NCI-H2029 treated with DMSO at 0.1 percent for 48 hours (cell line): ENCODE measurements around the gene ITM2C.

Experiments used
- DNase-seq: peaks from one replicate; lab custom pipeline; 2025; lab: John Stamatoyannopoulos, UW

ITM2C gene

DNA sequence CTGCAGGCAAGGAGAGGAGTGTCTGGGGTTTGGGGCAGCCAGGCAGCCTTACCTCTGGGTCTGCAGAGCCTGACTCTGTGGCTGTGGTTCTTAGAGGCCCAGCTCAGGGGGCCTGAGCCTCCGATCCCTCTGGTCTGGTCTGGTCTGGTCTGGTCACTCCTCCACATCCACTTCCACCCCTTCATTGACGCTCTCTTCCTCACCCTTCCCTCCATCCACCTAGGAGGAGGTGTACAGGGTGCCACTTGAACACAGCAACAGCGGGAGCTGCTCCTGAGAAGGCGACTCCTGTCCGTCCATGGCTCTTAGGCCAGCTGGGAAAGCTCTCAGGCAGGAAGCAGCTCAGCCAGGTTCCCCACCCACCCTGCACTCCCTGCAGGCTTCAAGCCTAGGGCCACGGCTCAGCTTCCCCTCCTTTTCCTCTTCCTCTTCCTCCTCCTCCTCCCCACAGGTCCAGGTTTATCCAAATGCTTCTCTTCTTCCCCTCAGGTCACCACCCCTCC lies 43.4 kb downstream of the ITM2C start:
- DNase-seq: no peak

DNA sequence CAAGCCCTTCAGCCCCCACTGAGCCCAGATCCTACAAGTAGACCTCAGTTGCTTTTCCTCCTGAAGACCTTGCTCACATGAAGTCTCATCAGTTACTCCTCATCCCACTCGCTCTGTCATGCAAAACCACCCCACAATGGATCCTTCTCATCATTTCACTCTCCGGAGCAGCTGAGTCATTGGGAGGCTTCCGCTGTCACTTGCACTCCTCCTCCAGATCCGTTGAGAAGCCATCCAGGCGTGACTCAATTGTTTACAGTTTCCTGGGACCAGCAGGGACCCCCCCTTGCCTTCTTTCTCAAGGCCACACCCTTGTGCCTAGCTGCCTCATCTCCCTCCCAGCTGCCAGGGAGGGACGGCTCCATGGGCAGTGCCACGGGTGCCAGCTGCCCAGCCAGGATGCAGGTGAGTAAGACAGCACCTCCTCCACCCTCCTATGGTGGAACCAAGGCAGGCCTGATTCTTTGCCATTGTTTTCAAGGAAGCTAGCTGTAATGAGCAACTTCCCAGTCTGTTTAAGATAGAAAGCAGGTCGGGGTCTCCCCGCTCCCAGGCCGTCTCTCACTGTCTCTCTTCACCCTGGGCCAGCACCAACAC lies 44.0 kb downstream of the ITM2C start:
- peak; percentile 33 for DNase-seq

DNA sequence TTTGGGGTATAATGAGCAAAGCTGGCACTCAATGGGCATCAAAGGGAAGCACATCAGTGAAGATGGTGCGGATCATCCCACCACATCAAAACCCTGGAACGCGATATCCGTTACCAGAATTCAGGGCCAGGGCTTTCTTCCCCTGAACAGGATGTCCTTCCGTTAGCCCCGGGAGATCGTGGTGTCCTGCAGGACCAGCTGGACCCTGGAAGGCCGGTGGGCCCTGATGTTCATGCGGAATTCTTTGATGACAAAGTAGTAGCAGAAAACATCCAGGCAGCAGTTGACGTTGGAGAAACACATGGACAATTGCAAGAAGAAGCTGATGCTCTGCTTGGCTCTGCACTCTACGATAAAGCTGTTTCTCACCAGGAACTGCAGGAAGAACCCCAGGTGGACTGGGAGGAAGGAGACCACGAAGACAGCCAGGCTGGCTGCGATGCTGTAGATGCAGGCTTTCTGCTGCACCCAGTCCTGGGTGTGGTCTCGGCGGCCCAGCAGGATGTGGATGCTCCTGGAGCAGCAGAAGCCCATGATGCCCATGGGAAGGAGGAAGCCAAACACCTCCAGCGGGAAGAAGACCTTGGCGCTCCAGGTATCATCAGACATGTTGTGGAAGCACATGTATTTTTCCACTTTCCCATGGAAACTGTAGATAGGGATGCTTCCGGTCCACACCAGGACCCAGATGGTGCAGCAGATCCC lies 45.3 kb downstream of the ITM2C start:
- DNase-seq: no peak

DNA sequence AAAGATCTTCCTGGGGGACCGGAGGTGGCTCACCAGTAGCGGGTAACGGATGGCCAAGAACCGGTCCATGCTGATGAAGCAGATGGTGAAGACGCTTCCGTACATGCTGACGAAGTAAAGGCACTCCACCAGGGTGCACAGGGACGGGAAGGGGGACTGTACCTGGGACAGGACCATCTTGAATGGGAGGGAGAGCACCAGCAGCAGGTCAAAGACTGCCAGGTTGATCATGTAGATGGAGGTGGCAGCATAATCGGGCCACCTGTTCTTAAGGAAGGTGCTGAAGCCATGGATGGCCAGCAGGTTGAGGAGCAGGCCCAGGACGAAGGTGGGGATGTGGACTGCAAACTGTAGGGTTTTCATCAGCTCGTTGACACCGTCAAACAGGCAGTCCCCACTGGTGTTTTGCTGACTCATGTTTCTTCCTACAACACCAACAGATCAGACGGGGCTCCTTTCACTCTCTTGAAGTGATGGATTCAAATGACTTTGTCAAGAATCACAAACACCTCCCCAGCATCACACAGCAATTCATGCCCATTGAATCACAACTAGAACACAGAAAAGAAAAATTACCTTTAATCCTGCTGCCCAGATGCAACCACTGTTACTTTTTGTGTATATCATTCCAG lies 45.9 kb downstream of the ITM2C start:
- DNase-seq: no peak

DNA sequence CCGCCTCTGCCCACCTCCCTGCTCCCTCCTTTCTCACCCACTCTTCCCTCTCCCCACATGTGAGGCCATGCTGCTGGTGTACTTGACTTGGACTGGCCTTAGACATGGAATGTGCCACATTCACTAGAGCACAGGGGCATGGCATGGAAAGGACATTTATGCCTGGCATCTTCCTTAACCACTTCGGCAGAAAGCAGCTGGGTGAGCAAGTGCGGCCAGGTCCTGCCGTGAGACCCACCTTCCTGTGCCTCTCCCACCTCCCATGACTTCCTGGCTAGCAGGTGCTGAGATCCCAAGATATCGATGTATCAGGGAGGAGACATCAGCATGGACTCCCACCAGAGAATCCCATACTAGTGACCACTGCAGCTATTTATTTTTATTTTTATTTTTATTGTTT lies 47.3 kb downstream of the ITM2C start:
- no peak for DNase-seq

DNA sequence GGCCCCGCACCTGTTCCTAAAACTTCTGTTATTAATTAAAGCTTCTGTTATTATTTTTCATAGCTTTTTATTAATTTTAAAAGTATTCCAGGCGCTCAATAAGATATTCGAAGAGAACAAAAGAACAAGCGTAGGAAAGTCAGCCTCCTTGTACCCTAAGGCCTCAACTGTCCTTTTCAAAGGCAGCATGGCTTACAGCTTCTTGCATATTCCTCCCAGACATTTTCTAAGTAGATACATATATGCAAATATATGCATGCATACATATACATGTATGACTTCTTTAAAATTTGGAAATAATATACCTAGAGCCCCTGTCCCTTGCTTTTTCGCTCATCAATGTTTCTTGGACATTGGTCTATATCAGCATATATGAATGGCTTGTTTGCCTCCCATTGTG lies 48.0 kb downstream of the ITM2C start:
- DNase-seq: no peak

DNA sequence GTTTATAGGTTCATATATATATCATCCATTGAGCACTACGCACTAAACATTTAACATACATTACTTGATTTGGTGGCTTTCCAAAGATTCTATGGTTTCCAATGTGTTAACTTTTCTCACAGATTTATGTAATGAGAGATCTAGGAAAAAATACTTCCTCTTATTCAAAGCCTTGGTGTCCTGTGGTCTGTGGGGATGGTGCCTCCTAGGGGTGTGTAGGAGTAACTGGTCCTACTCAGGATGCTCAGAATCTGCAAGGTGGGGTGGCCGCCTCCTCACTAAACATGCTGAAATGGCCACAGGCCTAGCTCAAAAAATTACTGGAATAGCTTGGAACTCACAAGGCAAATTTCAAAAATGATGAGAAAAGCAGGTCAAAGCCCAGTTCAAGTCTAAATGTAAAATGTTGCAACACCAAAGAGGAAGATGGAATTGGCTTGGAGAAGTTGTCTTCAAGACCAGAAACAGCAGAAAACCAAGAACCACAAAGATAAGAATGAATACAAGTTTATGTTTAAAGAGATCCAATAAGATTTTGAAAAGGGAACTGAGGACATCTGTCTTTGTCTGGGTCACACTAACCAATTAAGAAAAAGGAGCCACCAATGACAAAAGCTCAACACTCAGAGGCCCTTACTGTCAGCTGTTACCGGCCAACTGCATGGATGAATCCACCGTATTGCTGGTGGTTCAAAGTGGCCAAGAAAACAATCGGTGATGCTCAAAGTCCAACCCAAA lies 48.8 kb downstream of the ITM2C start:
- no peak for DNase-seq

DNA sequence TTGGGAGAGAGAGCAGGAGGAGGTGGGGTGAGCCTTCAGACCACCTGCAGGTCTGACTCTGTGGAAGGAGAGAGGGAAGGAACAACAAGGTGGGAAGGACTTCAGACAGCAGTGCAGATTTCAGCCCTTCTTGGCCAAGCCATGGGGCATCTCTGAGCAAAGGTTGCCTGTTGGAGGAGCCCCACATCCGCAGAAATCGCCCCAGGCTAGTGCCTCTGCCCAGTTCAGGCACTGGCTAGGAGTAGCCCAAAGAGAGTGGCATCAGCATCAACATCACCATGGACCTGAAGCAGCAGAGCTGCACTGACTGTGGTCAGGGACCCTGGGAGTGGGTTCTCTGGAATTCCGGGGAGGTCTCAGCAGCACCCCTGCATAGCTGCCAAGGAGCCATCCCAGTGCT lies 50.1 kb downstream of the ITM2C start:
- DNase-seq: no peak

DNA sequence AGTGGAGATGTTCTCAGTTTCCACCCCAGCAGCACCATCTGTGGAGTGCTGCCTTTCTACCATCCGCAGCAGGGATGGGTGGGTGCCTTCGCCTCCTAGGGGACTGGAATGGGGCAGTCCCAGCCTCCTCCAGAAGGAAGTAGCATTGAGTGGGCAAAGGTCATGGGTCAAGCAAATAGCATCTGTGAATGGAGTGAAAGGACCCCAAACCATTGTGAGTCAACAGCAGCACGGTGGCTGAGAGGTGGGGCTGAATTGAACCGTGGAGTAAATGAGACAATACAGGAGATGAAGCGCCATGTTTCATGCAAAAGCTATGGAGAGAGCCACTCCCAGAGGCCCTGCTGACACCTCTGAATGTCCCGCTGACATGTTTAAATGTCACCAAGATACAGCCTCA lies 50.6 kb downstream of the ITM2C start:
- no peak for DNase-seq

DNA sequence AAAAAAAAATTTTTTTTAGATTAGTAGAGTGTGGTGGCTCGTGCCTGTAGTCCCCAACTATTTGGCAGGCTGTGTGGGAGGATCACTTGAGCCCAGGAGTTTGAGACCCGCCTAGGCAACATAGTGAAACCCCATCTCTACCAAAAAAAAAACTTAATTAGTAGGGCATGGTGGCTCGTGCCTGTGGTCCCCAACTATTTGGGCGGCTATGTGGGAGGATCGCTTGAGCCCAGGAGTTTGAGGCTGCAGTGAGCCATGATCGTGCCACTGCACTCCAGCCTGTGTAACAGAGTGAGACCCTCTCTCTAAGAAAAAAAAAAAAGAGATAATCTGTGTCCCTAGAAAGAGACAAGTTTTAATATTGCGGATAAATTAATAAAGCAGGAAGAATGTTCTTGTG lies 51.5 kb downstream of the ITM2C start:
- no peak for DNase-seq

DNA sequence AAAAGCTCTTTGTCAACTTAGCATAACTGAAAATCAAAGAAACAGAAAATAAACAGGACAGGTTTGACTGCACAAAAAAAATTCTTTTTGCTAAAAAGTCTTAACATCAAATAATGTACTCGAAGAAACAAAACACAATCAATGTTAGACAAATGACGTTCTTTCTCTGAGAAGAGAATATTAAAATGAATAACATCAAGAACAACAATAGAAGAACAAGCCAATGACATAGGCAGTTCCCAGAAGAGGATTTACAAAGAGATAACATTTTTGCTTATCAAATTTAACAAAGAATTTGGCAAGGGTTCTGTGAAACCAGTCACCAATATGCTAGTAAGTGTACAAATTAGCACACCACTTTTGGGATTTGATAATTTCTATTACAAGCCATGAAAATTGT lies 54.5 kb downstream of the ITM2C start:
- DNase-seq: no peak

DNA sequence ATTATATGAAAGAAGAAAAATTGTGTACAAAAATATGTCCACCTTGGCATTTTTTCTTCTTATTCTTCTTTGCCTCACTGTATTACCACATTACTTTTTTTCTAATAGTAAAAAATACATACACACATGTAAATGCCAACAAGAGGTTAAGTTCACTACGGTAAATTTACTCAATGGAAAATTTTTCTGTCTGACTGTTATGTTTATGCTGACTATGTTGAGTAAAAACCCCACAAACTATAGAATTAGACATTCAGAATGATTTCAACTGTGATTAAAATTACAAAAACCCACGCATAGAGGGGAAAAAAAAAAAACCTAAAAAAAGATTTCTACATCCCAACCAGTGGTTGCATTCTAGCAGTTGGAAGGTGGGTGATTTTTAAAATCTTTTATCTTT lies 54.9 kb downstream of the ITM2C start:
- no peak for DNase-seq

DNA sequence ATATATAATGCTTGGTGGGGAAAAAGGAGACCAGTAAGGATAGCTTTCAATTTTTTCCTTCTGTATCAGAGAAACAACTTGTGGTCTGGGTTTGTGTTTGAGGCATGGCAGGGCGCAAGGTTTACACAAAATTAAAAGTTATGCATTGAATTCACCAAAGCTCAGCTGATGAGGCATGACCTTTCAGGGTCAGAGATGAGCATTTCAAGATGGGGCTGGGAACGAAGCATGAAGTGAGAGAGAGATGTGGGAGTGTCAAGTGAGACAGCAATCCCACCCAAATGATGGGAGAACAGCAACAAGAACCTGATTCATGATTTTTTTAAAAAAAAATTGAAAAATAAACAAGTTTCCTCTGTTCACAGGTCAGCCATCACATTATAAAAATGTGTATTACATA lies 55.4 kb downstream of the ITM2C start:
- no peak for DNase-seq

DNA sequence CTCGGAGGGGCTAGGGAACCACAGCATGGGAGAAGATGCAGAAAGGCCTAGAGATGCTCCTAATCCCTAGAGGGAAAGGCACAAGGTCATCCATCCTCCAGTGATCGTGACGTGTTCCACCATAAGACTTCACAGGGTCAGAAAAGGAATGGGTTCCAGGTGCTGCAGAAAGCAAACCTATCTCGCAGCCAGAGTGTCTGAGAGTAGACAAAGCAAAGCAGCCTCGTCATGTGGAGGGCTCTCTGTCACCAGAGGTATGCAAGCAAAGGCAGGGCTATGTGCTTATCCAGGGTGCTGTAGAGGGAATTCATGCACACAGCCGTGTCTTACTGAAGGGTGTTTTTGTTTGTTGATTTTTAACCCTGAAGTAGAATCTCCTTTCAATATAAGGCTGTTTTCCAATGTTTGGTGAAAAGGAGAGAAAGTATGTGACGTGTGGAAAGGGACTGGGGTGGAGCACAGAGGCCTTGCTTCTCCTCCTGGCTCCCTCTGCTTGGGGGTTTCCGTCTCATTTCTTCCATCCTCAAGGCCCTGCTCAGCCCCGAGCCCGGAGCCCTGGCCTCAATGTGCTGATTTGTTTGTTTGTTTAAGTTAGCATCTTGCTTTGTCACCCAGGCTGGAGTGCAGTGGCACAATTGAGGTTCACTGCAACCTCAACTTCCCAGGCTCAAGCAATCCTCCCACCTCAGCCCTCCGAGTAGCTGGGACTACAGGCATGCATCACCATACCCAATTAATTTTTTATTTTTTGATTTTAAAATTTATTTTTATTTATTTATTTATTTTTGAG lies 57.3 kb downstream of the ITM2C start:
- no peak for DNase-seq

DNA sequence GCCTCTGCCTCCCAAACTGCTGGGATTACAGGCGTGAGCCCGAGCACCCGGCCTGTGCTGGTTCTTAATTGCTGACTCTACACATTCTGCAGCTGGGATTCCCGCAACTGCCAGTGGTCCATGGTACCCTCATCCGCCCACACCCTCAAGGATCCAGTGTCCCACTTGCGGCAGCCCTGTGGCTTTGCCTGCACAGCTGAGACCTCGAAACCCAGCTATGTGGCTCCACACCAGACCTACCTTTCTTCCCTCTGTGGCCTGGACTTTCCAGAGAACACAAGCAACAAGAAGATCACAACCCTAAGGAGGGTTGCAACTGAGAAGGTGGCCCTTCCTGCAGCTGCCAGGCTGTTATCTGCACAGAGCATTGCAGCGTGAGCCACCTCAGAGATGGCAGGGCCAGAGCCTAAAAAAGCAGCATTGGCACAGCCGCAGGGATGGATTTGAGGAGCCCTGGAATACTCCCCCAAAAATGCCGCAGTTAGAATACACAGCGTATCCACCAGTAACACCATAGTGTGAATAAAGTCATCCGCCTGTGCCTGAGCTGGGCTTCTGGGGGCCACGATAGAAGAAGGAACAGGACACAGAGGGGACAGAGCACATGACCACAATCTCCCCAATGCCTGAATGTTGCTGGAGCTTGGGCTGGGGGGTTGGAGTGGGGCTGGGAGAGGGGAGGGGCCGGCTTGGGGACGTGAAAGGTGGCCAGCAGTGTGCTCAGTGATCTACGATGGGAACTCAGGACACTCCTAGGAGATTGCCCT lies 58.4 kb downstream of the ITM2C start:
- no peak for DNase-seq

DNA sequence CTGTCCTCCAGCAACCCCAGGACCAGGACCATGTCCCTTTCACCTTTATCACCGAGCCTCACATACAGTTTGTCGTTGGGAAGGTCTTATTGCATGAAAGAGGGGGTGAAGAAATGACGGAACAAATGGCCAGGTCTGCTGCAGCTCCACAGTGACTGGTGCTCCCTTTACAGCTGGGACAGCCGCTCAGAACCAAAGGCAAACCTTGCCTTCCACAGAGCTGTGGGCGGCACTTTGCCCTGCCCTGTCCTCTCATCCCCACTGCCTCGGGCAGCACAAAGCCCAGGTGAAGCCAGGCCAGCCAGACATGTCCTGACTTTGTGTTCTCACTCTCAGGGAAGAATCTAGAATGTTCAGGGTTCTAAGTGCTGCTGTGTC lies 59.3 kb downstream of the ITM2C start:
- no peak for DNase-seq

DNA sequence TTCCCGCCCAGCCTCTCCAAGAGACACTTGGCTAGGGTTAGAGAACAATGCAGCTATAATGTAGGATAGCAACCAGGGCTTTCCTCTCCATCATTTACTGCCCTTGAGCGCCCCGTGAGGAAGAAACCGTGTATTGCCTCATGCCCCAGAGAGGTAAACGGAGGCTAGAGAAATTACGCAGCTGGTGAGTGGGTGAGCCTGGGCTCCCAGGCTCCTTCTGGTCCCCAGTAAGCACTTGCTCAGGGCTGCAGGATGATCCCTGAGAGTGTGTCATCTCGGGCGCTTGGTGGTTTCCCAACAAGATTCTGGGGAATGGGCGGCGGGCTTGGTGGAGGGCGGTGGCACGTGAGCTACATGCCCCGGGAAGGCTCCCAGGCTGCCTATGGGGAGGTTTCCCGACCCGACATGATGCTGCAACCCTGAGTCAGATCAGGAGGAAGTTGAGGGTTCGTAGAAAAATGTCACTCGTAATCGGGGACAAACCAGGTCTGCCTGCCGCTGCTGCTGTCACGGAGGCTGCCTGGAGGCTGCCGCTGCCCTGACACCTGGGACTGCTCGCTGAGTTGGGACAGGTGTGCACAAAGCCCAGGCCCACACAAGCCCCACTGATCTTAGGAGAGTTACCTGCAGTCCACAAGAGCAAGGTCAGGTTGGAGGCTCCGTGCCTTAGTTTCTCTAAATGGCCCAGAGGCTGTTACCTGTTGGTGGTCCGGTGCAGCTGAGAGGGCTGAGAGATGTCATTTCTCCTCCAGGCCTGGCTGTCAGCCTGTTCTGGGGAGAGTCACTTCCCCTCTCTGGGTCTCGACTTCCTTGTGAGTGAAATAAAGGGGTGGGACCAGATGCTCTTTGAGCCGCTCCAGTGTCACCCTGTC lies 60.0 kb downstream of the ITM2C start, which contains the start of gene GPR55:
Gene GPR55 (minus strand): TSS at position 773 of the 872 bp plus-strand sequence. CDS start 14,280 bp downstream, outside the sequence.
- no peak for DNase-seq

DNA sequence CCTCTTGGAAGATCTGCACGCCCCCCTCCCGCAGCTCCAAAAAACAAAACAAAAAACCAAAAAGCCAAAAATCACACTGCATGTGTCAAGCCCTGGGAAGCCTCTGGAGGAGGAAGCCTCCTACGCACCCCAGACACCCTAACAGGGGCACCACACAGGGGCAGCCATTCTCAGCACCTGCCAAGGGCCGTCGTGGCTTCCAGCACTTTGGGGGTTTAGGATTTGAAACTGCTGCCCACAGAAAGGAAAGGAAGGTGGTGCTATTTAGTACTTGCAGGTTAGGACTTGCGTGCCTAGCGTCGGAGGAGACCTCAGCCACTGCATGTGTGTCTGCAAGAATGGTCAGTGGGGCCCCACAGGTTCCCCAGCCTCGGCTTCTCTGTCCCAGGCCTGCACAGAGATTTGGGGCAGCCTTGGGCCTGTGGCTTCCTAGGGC lies 60.7 kb downstream of the ITM2C start:
- DNase-seq: no peak

DNA sequence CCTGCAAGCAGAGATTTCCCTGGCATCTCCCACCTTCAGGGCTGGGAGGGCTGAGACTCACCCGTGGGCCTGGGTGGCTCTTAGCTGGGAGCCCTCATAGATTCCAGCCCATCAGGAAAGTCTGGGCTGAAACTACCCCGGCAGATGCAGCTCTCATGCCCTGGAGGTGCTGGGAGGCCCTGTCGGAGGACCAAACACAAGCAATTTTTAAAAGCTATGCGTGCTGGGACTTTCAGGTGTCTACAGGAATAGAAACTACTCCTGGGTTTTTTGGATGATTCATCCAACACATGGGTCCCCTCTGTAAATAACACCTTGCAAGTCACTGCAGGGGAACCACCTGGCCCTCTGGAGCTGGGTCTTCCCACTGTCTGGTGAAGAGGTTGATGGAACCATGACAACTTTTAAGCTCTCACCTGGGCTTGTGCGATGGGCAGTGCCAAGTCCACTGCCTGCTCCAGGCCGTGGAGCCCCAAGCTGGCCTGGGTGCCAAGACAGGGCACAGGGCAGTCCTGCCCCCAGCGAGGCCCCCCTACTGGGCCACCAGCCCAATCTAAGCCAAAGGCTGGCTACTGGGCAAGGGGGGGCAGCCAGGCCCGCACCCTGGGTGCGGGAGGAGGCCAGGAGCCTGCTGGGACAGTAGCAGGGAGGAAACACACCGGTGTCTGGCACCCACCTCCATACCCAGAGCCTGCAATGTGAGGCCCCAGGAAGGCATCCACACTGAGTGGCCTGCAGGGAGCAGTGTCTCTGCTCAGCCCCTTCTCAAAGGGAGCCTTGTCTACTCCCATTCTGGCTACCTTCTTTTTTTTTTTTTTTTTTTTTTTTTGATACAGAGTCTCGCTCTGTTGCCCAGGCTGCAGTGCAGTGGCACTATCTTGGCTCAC lies 61.4 kb downstream of the ITM2C start:
- DNase-seq: no peak
